OCI-LY3 (cell line): Measurements from ENCODE around the gene MMP27.

ENCODE experiments used
- H2AFZ ChIP-seq: fragments of 200-600, 300-600 bp; shearing (Covaris generic); 2 replicates; pipeline ENCODE4 v1.6.0; 2014; ENCODE audit warnings: antibody characterized with exemption, low read depth, low read length
- H3K27ac ChIP-seq: fragments of 200-600, 300-600 bp; sonication (generic); 2 replicates; pipeline ENCODE4 v1.5.1; 2014; ENCODE audit warnings: mild to moderate bottlenecking, low read length, moderate library complexity, mixed read lengths
- H3K27me3 ChIP-seq: fragments of 200-600, 300-600 bp; sonication (generic); 2 replicates; pipeline ENCODE4 v1.6.1; 2014; ENCODE audit warnings: low read depth, low read length, mixed read lengths
- H3K36me3 ChIP-seq: fragments of 200-600, 300-600 bp; sonication (generic); replicated peaks from 2 replicates; pipeline ENCODE3; 2014; ENCODE audit warnings: low read depth, low read length, mixed read lengths
- H3K4me1 ChIP-seq: fragments of 300-600, 200-600 bp; sonication (generic); 2 replicates; pipeline ENCODE4 v1.6.1; 2014; ENCODE audit warnings: low read length, mixed read lengths
- H3K4me2 ChIP-seq: fragments of 200-600, 300-600 bp; sonication (generic); 2 replicates; pipeline ENCODE4 v1.6.1; 2014; ENCODE audit warnings: low read length, mixed read lengths
- H3K4me3 ChIP-seq: fragments of 300-600, 200-600 bp; sonication (generic); 2 replicates; pipeline ENCODE4 v1.5.1; 2014; ENCODE audit warnings: antibody characterized with exemption, mild to moderate bottlenecking, low read length, moderate library complexity
- H3K79me2 ChIP-seq: fragments of 300-600, 200-600 bp; shearing (Covaris generic); 2 replicates; pipeline ENCODE4 v1.6.1; 2014; ENCODE audit warnings: mild to moderate bottlenecking, low read length, mixed read lengths
- H3K9ac ChIP-seq: fragments of 300-600, 200-600 bp; shearing (Covaris generic); 2 replicates; pipeline ENCODE4 v1.6.0; 2014; ENCODE audit warnings: mild to moderate bottlenecking, low read length, moderate library complexity
- H3K9me3 ChIP-seq: fragments of 200-600, 300-600 bp; shearing (Covaris generic); 2 replicates; pipeline ENCODE4 v1.6.1; 2014; ENCODE audit warnings: low read length, mixed read lengths; ENCODE audit not compliant: insufficient read depth
- H4K20me1 ChIP-seq: fragments of 200-600, 300-600 bp; sonication (generic); 2 replicates; pipeline ENCODE4 v1.6.1; 2016; ENCODE audit warnings: low read length, mixed read lengths; ENCODE audit not compliant: insufficient read depth
- CTCF ChIP-seq: fragments of 200-600, 300-600 bp; sonication (generic); IDR thresholded peaks from 2 replicates; pipeline ENCODE4 v1.5.1; 2014; ENCODE audit warnings: antibody characterized with exemption, low read length, low read depth
- EZH2phosphoT487 ChIP-seq: fragments of 200-600 bp; shearing (Covaris generic); IDR thresholded peaks from 2 replicates; pipeline ENCODE4 v1.6.1; 2018; ENCODE audit warnings: antibody characterized with exemption, mixed run types, low read depth

The MMP27 gene

GRCh38 chr11:102708654-102709053 is 3.1 kb upstream of the MMP27 start:
- H3K9ac ChIP-seq, result no peak overlapping the region
- no peaks in the 10 kb centered on the region for H3K27me3 ChIP-seq
- no peaks in the 10 kb centered on the region for H4K20me1 ChIP-seq
- H3K79me2 ChIP-seq, result no peaks in the 10 kb centered on the region
- no peak for TF ChIP-seq EZH2phosphoT487
- no peak for TF ChIP-seq CTCF
- no peak overlapping the region for H2AFZ ChIP-seq
- H3K9me3 ChIP-seq, result no peaks in the 10 kb centered on the region
- H3K36me3 ChIP-seq, result no peaks in the 10 kb centered on the region
- no peak overlapping the region for H3K4me2 ChIP-seq
- no peak overlapping the region for H3K27ac ChIP-seq
- no peak overlapping the region for H3K4me3 ChIP-seq
- H3K4me1 ChIP-seq, result no peaks in the 10 kb centered on the region

GRCh38 chr11:102704841-102705240 is 728 bp downstream of the MMP27 start:
- Histone ChIP-seq H3K36me3 (no peaks in the 10 kb centered on the region), H3K27ac (no peak overlapping the region), H3K9me3 (no peaks in the 10 kb centered on the region), H4K20me1 (no peaks in the 10 kb centered on the region), H3K27me3 (no peaks in the 10 kb centered on the region), H3K79me2 (no peaks in the 10 kb centered on the region), H3K9ac (no peak overlapping the region), H3K4me3 (no peak overlapping the region), H3K4me2 (no peak overlapping the region), H2AFZ (no peak overlapping the region), H3K4me1 (no peaks in the 10 kb centered on the region)
- TF ChIP-seq EZH2phosphoT487 (no peak), CTCF (no peak)

- no peaks in the 10 kb centered on the region for H3K27me3 ChIP-seq
- H3K4me3 ChIP-seq, result no peak overlapping the region
- H4K20me1 ChIP-seq, result no peaks in the 10 kb centered on the region
- H3K4me1 ChIP-seq, result no peaks in the 10 kb centered on the region
- no peak overlapping the region for H2AFZ ChIP-seq
- H3K9ac ChIP-seq, result no peak overlapping the region
- H3K79me2 ChIP-seq, result no peaks in the 10 kb centered on the region
- H3K27ac ChIP-seq, result no peak overlapping the region
- TF ChIP-seq CTCF (no peak), EZH2phosphoT487 (no peak)
- no peaks in the 10 kb centered on the region for H3K36me3 ChIP-seq
- H3K9me3 ChIP-seq, result no peaks in the 10 kb centered on the region
- H3K4me2 ChIP-seq, result no peak overlapping the region
Observed at GRCh38 chr11:102703826-102704493, 1.6 kb downstream of the MMP27 start.

- Histone ChIP-seq H3K36me3 (no peaks in the 10 kb centered on the region), H3K4me2 (no peak overlapping the region), H3K79me2 (no peaks in the 10 kb centered on the region), H3K27ac (no peak overlapping the region), H3K27me3 (no peaks in the 10 kb centered on the region), H4K20me1 (no peaks in the 10 kb centered on the region), H3K9ac (no peak overlapping the region), H3K4me3 (no peak overlapping the region), H2AFZ (no peak overlapping the region), H3K9me3 (no peaks in the 10 kb centered on the region), H3K4me1 (no peaks in the 10 kb centered on the region)
- TF ChIP-seq CTCF (no peak), EZH2phosphoT487 (no peak)
Observed at GRCh38 chr11:102695201-102695600, 10.4 kb downstream of the MMP27 start.
